Epithelial cell of umbilical artery (primary cell): Measurements from ENCODE around the gene RNF43. TPM values are rescaled to one million over a fixed set of nuclear protein-coding genes. Genes with fewer than 3 reads are reported as not detected.

Source experiments
- total RNA-seq: library from RNA; depleted of rRNA; stranded (reverse); fragments of >200 nt; gene quantifications from 2 replicates; pipeline ENCODE4 v1.2.3, GENCODE V29; 2014

RNF43 gene
- 0.15 TPM in 1 of 2 replicates, not detected in the other for total RNA-seq

GRCh38 chr17:58417300-58418092 is at the start of gene RNF43:
RNF43 (minus strand) TSS chr17:58417534; CDS start chr17:58415577, 1,957 bp downstream.

Other genes starting within 250 kb of the RNF43 start
- gene EPX, start 224.8 kb downstream of the RNF43 start, total RNA-seq, result not detected in 2 replicates
- gene MKS1, start 198.3 kb downstream of the RNF43 start, total RNA-seq, result 11.4 and 15.2 TPM in 2 replicates
- gene LPO, start 178.9 kb downstream of the RNF43 start, total RNA-seq, result not detected in 2 replicates
- not detected in 2 replicates for gene MPO, start 136.6 kb downstream of the RNF43 start, total RNA-seq
- gene TSPOAP1, start 88.7 kb downstream of the RNF43 start, total RNA-seq, result not detected in 2 replicates
- gene SUPT4H1, start 65.3 kb downstream of the RNF43 start, total RNA-seq, result 49.4 and 71.9 TPM in 2 replicates
- under 0.01 TPM in 2 replicates for gene HSF5, start 70.9 kb upstream of the RNF43 start, total RNA-seq
- 38.8 and 50.0 TPM in 2 replicates for gene MTMR4, start 97.1 kb upstream of the RNF43 start, total RNA-seq